HUES64 (cell line): ENCODE data around the gene ATP5PO.

ENCODE experiments used
- H3K27ac ChIP-seq: 2 replicates; pipeline ENCODE4 v1.7.0; 2013; ENCODE audit warnings: low read depth, low read length, inconsistent platforms
- H3K27me3 ChIP-seq: 2 replicates; pipeline ENCODE4 v1.6.1; 2013; ENCODE audit warnings: mild to moderate bottlenecking, low read length; ENCODE audit not compliant: insufficient read depth
- H3K36me3 ChIP-seq: 2 replicates; pipeline ENCODE4 v1.6.1; 2013; ENCODE audit warnings: mild to moderate bottlenecking, low read length; ENCODE audit not compliant: insufficient read depth
- H3K4me1 ChIP-seq: 2 replicates; pipeline ENCODE4 v1.6.1; 2013; ENCODE audit warnings: mild to moderate bottlenecking, low read length, moderate library complexity; ENCODE audit not compliant: insufficient read depth
- H3K4me3 ChIP-seq: 2 replicates; pipeline ENCODE4 v1.5.1; 2013; ENCODE audit warnings: mild to moderate bottlenecking, low read length, moderate library complexity
- H3K9ac ChIP-seq: 2 replicates; pipeline ENCODE4 v1.6.1; 2013; ENCODE audit warnings: mild to moderate bottlenecking, low read depth, low read length
- H3K9me3 ChIP-seq: 2 replicates; pipeline ENCODE4 v1.6.1; 2013; ENCODE audit warnings: low read depth, low read length; ENCODE audit not compliant: insufficient read depth
- WGBS: fragments of 150-250, 120-280 bp; methylation state at CpG from one replicate; pipeline ENCODE4 v1.1.7; 2013; ENCODE audit warnings: missing lambda C conversion rate; 5-methylcytosine and 5-hydroxymethylcytosine counted together

Gene ATP5PO

GRCh38 chr21:33856893-33857527 is 58.6 kb downstream of the ATP5PO start:
- no peak overlapping the region for H3K4me3 ChIP-seq
- H3K9me3 ChIP-seq: no peaks in the 10 kb centered on the region
- no peaks in the 10 kb centered on the region for H3K27me3 ChIP-seq
- H3K27ac ChIP-seq: no peak overlapping the region
- no peak overlapping the region for H3K9ac ChIP-seq
- 95% methylated on average over 17 of the region's 17 CpGs for WGBS
- H3K4me1 ChIP-seq: peaks cover 14% of the 10 kb centered on the region; the same call in 1 of the 2 replicates
- no peaks in the 10 kb centered on the region for H3K36me3 ChIP-seq

- H3K27me3 ChIP-seq: no peaks in the 10 kb centered on the region
- H3K9ac ChIP-seq: no peak overlapping the region
- peaks cover 14% of the 10 kb centered on the region; the same call in 1 of the 2 replicates for H3K4me1 ChIP-seq
- 95% methylated on average over 6 of the region's 6 CpGs for WGBS
- no peak overlapping the region for H3K27ac ChIP-seq
- no peaks in the 10 kb centered on the region for H3K36me3 ChIP-seq
- H3K4me3 ChIP-seq: no peak overlapping the region
- no peaks in the 10 kb centered on the region for H3K9me3 ChIP-seq
These were observed 60.4 kb downstream of the ATP5PO start for GRCh38 chr21:33855190-33855589.

DNA sequence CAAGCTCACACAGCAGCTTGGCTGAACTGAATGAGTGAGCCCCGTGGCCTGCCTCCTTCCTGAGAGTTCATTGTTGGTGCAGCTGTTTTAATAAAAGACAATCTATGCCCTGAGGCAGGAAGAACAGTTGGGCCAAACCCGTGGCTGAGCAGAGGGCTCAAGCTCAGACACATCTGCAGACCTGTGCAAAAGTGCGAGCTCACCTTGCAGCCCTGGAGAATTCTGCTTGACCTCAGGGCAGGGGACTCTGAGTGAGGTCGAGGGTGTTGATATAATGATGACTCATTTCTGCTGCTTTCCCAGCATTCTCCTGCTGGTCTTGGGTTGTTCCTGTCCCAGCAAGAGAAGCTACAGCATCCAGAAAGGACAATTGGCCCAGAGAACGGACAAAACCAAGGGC is 61.0 kb downstream of the ATP5PO start:
- Histone ChIP-seq H3K4me1 (peaks cover 14% of the 10 kb centered on the region; the same call in 1 of the 2 replicates), H3K27ac (no peak overlapping the region), H3K4me3 (no peak overlapping the region), H3K9ac (no peak overlapping the region), H3K27me3 (no peaks in the 10 kb centered on the region), H3K36me3 (no peaks in the 10 kb centered on the region), H3K9me3 (no peaks in the 10 kb centered on the region)
- WGBS: 81% methylated on average over 5 of the region's 5 CpGs
